Fibroblast of pulmonary artery (primary cell): ENCODE data around the gene CC2D1B.

ENCODE experiments used
- DNase-seq: peaks from one replicate; pipeline ENCODE4 v3.0.0-alpha.2; 2010; ENCODE audit warnings: low read depth
- H3K4me3 ChIP-seq: replicated peaks from 2 replicates; pipeline ENCODE4 v1.5.1; 2011; ENCODE audit warnings: low read depth, mild to moderate bottlenecking, control low read depth, low read length, moderate library complexity
- CTCF ChIP-seq: IDR thresholded peaks from 2 replicates; pipeline ENCODE4 v1.5.1; 2011; ENCODE audit warnings: mild to moderate bottlenecking, control low read depth, low read length, inconsistent platforms; ENCODE audit errors: missing control alignments

CC2D1B gene

GRCh38 chr1:52359676-52360594 is 6.1 kb downstream of the CC2D1B start:
- DNase-seq = no peak
- TF ChIP-seq CTCF = no peak
- H3K4me3 ChIP-seq = no peak overlapping the region

- no peak for DNase-seq
- no peak overlapping the region for H3K4me3 ChIP-seq
- no peak for TF ChIP-seq CTCF
Measured at GRCh38 chr1:52358851-52359497, 7.0 kb downstream of the CC2D1B start.

- no peak for TF ChIP-seq CTCF
- DNase-seq = no peak
- no peak overlapping the region for H3K4me3 ChIP-seq
Measured at GRCh38 chr1:52357397-52357796, 8.6 kb downstream of the CC2D1B start.

- DNase-seq = no peak
- no peak for TF ChIP-seq CTCF
- no peak overlapping the region for H3K4me3 ChIP-seq
Measured at GRCh38 chr1:52356818-52357355, 9.1 kb downstream of the CC2D1B start.

GRCh38 chr1:52355847-52356505 is 10.0 kb downstream of the CC2D1B start:
- H3K4me3 ChIP-seq = no peak overlapping the region
- TF ChIP-seq CTCF = no peak
- DNase-seq = no peak

GRCh38 chr1:52355436-52355835 is 10.6 kb downstream of the CC2D1B start:
- DNase-seq = no peak
- TF ChIP-seq CTCF = no peak
- no peak overlapping the region for H3K4me3 ChIP-seq
